IMR-90 (cell line): ENCODE results near the gene VHLL.

Source experiments
- BHLHE40 ChIP-seq: fragments of 150-350 bp; IDR thresholded peaks from 2 replicates; pipeline ENCODE4 v1.6.1; 2016; ENCODE audit warnings: mild to moderate bottlenecking, low read depth, low read length
- CEBPB ChIP-seq: IDR thresholded peaks from 2 replicates; pipeline ENCODE4 v1.6.1; 2012; ENCODE audit warnings: low read depth, low read length, improper control_type of control experiment
- CHD1 ChIP-seq: IDR thresholded peaks from 2 replicates; pipeline ENCODE4 v1.6.1; 2012; ENCODE audit warnings: low read depth, low read length, improper control_type of control experiment
- CTCF ChIP-seq: conservative IDR thresholded peaks from 2 replicates; pipeline ENCODE4 v1.5.1; 2012; ENCODE audit warnings: mild to moderate bottlenecking, low read depth, low read length, improper control_type of control experiment
- FOS ChIP-seq: fragments of 150-350 bp; IDR thresholded peaks from 2 replicates; pipeline ENCODE4 v1.6.1; 2016; ENCODE audit warnings: low read depth, low read length
- MAFK ChIP-seq: IDR thresholded peaks from 2 replicates; pipeline ENCODE4 v1.6.1; 2012; ENCODE audit warnings: low read depth, low read length, improper control_type of control experiment
- MAZ ChIP-seq: IDR thresholded peaks from 2 replicates; pipeline ENCODE4 v1.6.1; 2012; ENCODE audit warnings: low read depth, mild to moderate bottlenecking, low read length, improper control_type of control experiment, moderate library complexity, borderline replicate concordance
- MXI1 ChIP-seq: IDR thresholded peaks from 2 replicates; pipeline ENCODE4 v1.6.1; 2012; ENCODE audit warnings: low read depth, mild to moderate bottlenecking, low read length, moderate library complexity, borderline replicate concordance
- POLR2A ChIP-seq: IDR thresholded peaks from 2 replicates; pipeline ENCODE4 v1.6.1; 2012; ENCODE audit warnings: mild to moderate bottlenecking, low read depth, low read length
- RAD21 ChIP-seq: IDR thresholded peaks from 2 replicates; pipeline ENCODE4 v1.6.1; 2012; ENCODE audit warnings: low read length, improper control_type of control experiment
- RCOR1 ChIP-seq: IDR thresholded peaks from 2 replicates; pipeline ENCODE4 v1.6.1; 2012; ENCODE audit warnings: mild to moderate bottlenecking, low read length, improper control_type of control experiment; ENCODE audit not compliant: insufficient replicate concordance
- RFX5 ChIP-seq: IDR thresholded peaks from 2 replicates; pipeline ENCODE4 v1.8.0; 2012; ENCODE audit warnings: low read depth, mild to moderate bottlenecking, low read length, moderate library complexity
- SMC3 ChIP-seq: fragments of 150-350 bp; IDR thresholded peaks from 2 replicates; pipeline ENCODE4 v1.6.1; 2016; ENCODE audit warnings: low read depth, mild to moderate bottlenecking, antibody characterized with exemption, low read length, moderate library complexity
- TF ChIP-seq, protein P1 (sequence below): fragments of 150-350 bp; IDR thresholded peaks from 2 replicates; pipeline ENCODE4 v1.6.1; 2017; ENCODE audit warnings: mild to moderate bottlenecking, antibody characterized with exemption, low read length, low read depth

DNA sequence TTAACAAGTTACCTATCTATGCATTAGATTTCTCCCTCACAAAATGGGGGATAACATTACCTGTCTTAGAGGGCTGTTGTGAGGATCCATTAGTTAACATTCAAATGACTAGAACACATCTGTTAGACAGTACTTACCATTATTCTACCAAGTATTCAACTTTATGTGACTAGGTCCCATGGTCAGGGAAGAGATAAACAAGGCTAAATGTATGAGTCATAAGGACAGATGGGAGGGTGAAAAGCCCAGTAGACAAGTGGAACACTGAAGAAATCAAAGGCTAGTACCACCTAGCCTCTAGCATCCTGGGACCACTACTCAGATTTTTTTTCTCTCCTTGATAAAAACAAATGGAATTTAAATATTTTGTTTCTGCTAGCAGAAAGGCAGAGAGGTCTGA, 9.0 kb upstream of the VHLL start:
- no peak for TF ChIP-seq CTCF
- TF ChIP-seq CEBPB, result no peak
- no peak for TF ChIP-seq CHD1
- TF ChIP-seq POLR2A, result no peak
- no peak for TF ChIP-seq RCOR1
- no peak for TF ChIP-seq MAFK
- no peak for TF ChIP-seq SMC3
- TF ChIP-seq RAD21, result no peak
- TF ChIP-seq FOS, result peak; percentile 90
- no peak for TF ChIP-seq BHLHE40
- no peak for TF ChIP-seq MXI1
- TF ChIP-seq, protein P1, sequence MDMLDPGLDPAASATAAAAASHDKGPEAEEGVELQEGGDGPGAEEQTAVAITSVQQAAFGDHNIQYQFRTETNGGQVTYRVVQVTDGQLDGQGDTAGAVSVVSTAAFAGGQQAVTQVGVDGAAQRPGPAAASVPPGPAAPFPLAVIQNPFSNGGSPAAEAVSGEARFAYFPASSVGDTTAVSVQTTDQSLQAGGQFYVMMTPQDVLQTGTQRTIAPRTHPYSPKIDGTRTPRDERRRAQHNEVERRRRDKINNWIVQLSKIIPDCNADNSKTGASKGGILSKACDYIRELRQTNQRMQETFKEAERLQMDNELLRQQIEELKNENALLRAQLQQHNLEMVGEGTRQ, result peak; percentile 15; the same call in 1 of the 2 replicates
- TF ChIP-seq RFX5, result no peak
- TF ChIP-seq MAZ, result no peak
